Neural progenitor cell (in vitro differentiated cells): ENCODE data around the gene MARCOL. TPM values are rescaled to one million over a fixed set of nuclear protein-coding genes. Genes with fewer than 3 reads are reported as not detected.

Experiments used
- DNase-seq: peaks from one replicate; pipeline ENCODE4 v3.0.0-alpha.2; 2016; ENCODE audit warnings: low spot score
- H2AFZ ChIP-seq: fragments of 200-600 bp; sonication (generic); replicated peaks from 2 replicates; pipeline ENCODE4 v1.6.1; 2016; ENCODE audit warnings: antibody characterized with exemption
- H3F3A ChIP-seq: fragments of 200-600 bp; sonication (generic); 2 replicates; pipeline ENCODE4 v1.6.1; 2016; ENCODE audit warnings: antibody characterized with exemption, low read depth
- H3K27ac ChIP-seq: fragments of 200-600 bp; sonication (generic); 2 replicates; pipeline ENCODE4 v1.5.1; 2016; ENCODE audit warnings: mild to moderate bottlenecking
- H3K27me3 ChIP-seq: fragments of 200-600 bp; sonication (generic); 2 replicates; pipeline ENCODE4 v1.6.1; 2016; ENCODE audit warnings: mild to moderate bottlenecking, moderate library complexity
- H3K36me3 ChIP-seq: fragments of 200-600 bp; sonication (generic); 2 replicates; pipeline ENCODE4 v1.5.1; 2016
- H3K4me1 ChIP-seq: fragments of 200-600 bp; sonication (generic); 2 replicates; pipeline ENCODE4 v1.6.1; 2016; ENCODE audit warnings: mixed run types
- H3K4me2 ChIP-seq: fragments of 200-600 bp; sonication (generic); 2 replicates; pipeline ENCODE4 v1.6.1; 2016
- H3K4me3 ChIP-seq: fragments of 200-600 bp; sonication (generic); 2 replicates; pipeline ENCODE4 v1.5.1; 2016
- H3K79me2 ChIP-seq: fragments of 200-600 bp; sonication (generic); 2 replicates; pipeline ENCODE4 v1.6.1; 2016; ENCODE audit warnings: low read depth
- H3K9ac ChIP-seq: fragments of 200-600 bp; sonication (generic); 2 replicates; pipeline ENCODE4 v1.6.1; 2016
- H3K9me3 ChIP-seq: fragments of 200-600 bp; sonication (generic); 2 replicates; pipeline ENCODE4 v1.5.1; 2016; ENCODE audit warnings: low read depth
- H4K20me1 ChIP-seq: fragments of 200-600 bp; sonication (generic); 2 replicates; pipeline ENCODE4 v1.6.1; 2016; ENCODE audit warnings: low read depth
- H3K27ac Mint-ChIP-seq: 3 replicates; pipeline ENCODE4 v1.8.0; 2021; ENCODE audit warnings: mixed read lengths
- H3K27me3 Mint-ChIP-seq: 2 replicates; pipeline ENCODE4 v1.8.0; 2022; ENCODE audit warnings: low read depth, mild to moderate bottlenecking, inconsistent platforms, moderate library complexity, mixed read lengths; ENCODE audit not compliant: insufficient read depth
- H3K36me3 Mint-ChIP-seq: 3 replicates; pipeline ENCODE4 v1.8.0; 2021; ENCODE audit warnings: mixed read lengths
- H3K4me1 Mint-ChIP-seq: 3 replicates; pipeline ENCODE4 v1.8.0; 2021; ENCODE audit warnings: mixed read lengths
- H3K4me3 Mint-ChIP-seq: 3 replicates; pipeline ENCODE4 v1.8.0; 2021; ENCODE audit warnings: mild to moderate bottlenecking, moderate library complexity, mixed read lengths
- H3K9me3 Mint-ChIP-seq: 3 replicates; pipeline ENCODE4 v1.8.0; 2020; ENCODE audit warnings: mixed read lengths
- EZH2 ChIP-seq: fragments of 200-600 bp; sonication (generic); IDR thresholded peaks from 2 replicates; pipeline ENCODE4 v1.6.1; 2017; ENCODE audit warnings: antibody characterized with exemption, mild to moderate bottlenecking, moderate library complexity
- EZH2phosphoT487 ChIP-seq: fragments of 200-600 bp; sonication (generic); IDR thresholded peaks from 2 replicates; pipeline ENCODE4 v1.6.1; 2017; ENCODE audit warnings: antibody characterized with exemption
- total RNA-seq: library from RNA; depleted of rRNA; stranded (reverse); fragments of >200 nt; gene quantifications from 2 replicates; pipeline ENCODE4 v1.2.3, GENCODE V29; 2015; ENCODE audit warnings: low replicate concordance
- TF ChIP-seq, protein P1 (sequence below): fragments of 200-600 bp; sonication (generic); IDR thresholded peaks from 2 replicates; pipeline ENCODE4 v1.5.1; 2017; ENCODE audit warnings: antibody characterized with exemption, mild to moderate bottlenecking

Gene MARCOL
- total RNA-seq, 1 donor from 2014 or later = not detected

DNA sequence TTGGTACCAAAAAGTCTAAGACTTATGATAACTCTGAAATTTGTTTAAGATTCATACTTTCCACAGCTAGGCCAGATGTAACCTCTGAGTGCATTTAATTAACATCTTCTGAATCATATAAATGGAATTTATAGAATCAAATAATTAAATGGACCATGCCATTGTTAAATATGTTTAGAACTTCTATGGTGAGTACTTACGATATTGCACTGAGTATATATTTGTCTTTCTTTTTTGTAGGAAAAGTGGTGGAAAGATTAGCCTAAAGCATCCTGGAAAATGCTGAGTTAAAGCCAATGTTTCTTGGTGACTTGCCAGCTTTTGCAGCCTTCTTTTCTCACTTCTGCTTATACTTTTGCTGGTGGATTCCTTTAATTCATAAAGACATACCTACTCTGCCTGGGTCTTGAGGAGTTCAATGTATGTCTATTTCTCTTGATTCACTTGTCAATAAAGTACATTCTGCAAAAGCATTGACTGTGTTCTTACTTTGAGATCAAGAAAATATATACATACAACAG is 23.6 kb upstream of the MARCOL start:
- H3K4me2 ChIP-seq = no peak overlapping the region
- TF ChIP-seq EZH2phosphoT487 (no peak), EZH2 (no peak)
- TF ChIP-seq, protein P1, sequence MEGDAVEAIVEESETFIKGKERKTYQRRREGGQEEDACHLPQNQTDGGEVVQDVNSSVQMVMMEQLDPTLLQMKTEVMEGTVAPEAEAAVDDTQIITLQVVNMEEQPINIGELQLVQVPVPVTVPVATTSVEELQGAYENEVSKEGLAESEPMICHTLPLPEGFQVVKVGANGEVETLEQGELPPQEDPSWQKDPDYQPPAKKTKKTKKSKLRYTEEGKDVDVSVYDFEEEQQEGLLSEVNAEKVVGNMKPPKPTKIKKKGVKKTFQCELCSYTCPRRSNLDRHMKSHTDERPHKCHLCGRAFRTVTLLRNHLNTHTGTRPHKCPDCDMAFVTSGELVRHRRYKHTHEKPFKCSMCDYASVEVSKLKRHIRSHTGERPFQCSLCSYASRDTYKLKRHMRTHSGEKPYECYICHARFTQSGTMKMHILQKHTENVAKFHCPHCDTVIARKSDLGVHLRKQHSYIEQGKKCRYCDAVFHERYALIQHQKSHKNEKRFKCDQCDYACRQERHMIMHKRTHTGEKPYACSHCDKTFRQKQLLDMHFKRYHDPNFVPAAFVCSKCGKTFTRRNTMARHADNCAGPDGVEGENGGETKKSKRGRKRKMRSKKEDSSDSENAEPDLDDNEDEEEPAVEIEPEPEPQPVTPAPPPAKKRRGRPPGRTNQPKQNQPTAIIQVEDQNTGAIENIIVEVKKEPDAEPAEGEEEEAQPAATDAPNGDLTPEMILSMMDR = no peak
- H2AFZ ChIP-seq = no peak overlapping the region
- no peaks in the 10 kb centered on the region for H4K20me1 ChIP-seq
- Mint-ChIP-seq H3K36me3 (no peaks in the 10 kb centered on the region), H3K27ac (no peak overlapping the region), H3K27me3 (no peaks in the 10 kb centered on the region), H3K4me3 (no peak overlapping the region), H3K4me1 (no peaks in the 10 kb centered on the region), H3K9me3 (no peaks in the 10 kb centered on the region)
- H3K27ac ChIP-seq = no peak overlapping the region
- H3F3A ChIP-seq = no peaks in the 10 kb centered on the region
- no peak for DNase-seq
- no peaks in the 10 kb centered on the region for H3K4me1 ChIP-seq
- no peaks in the 10 kb centered on the region for H3K36me3 ChIP-seq
- H3K27me3 ChIP-seq = no peaks in the 10 kb centered on the region
- H3K4me3 ChIP-seq = no peak overlapping the region
- no peak overlapping the region for H3K9ac ChIP-seq
- no peaks in the 10 kb centered on the region for H3K9me3 ChIP-seq
- H3K79me2 ChIP-seq = no peaks in the 10 kb centered on the region

DNA sequence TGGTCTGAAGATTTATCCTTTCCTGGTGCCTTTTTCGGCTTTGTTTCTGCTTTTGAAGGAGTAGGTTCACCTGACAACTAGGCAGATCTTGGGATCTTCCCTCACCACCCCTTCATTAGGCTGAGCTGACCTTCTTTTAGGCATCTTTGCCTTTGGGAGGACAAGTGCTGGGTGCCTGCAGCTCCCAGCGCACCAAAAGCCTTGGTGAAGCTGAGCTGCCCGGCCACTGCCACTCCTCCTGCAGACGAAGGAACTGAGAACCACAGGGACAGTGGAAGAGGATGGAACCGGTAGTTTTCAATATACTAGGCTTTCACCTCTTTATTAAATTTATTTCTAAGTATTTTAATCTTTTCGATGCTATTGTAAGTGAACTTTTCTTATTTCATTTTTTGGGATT is 16.8 kb upstream of the MARCOL start:
- H3K4me1 Mint-ChIP-seq = no peaks in the 10 kb centered on the region
- no peak overlapping the region for H3K4me3 Mint-ChIP-seq
- H3K27ac ChIP-seq = no peak overlapping the region
- TF ChIP-seq EZH2 = no peak
- TF ChIP-seq EZH2phosphoT487 = no peak
- TF ChIP-seq, protein P1 = no peak
- no peaks in the 10 kb centered on the region for H3K79me2 ChIP-seq
- H3K27me3 ChIP-seq = no peaks in the 10 kb centered on the region
- no peaks in the 10 kb centered on the region for H3K4me1 ChIP-seq
- H3K9ac ChIP-seq = no peak overlapping the region
- no peaks in the 10 kb centered on the region for H3K9me3 Mint-ChIP-seq
- no peak overlapping the region for H2AFZ ChIP-seq
- H3K36me3 Mint-ChIP-seq = no peaks in the 10 kb centered on the region
- no peak overlapping the region for H3K27ac Mint-ChIP-seq
- DNase-seq = no peak
- no peak overlapping the region for H3K4me2 ChIP-seq
- no peak overlapping the region for H3K4me3 ChIP-seq
- H3K36me3 ChIP-seq = no peaks in the 10 kb centered on the region
- no peaks in the 10 kb centered on the region for H3K9me3 ChIP-seq
- no peaks in the 10 kb centered on the region for H3F3A ChIP-seq
- H4K20me1 ChIP-seq = no peaks in the 10 kb centered on the region
- no peaks in the 10 kb centered on the region for H3K27me3 Mint-ChIP-seq

DNA sequence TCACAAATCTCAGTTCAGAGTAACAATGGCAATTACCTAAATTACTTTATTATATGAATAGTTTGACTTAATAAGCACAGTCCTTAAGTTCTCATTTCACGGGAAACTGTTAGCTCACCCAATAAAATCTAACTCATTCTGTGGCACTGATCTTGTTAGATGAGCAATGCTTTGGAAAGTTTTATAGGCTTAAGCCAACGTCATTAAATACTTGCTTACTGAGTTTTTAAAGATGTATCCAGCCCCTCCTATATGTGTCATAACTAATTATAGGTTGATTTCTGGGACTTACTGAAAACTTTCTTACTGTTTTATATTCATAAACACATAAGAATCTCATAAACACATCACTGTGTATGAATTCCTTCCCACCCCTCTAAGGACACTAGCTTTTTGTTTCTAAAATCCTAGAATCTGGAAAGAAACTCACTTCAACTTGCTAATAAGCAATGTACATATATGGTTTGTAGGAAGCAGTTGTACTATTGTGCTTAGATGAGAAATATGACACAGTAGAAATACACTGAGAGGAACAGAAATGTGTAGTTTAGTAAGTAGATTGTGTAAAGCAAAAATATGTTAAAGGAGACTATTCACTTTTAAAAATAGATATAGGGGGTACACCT is 14.1 kb upstream of the MARCOL start:
- Histone ChIP-seq H3K27ac (no peak overlapping the region), H3K4me1 (no peaks in the 10 kb centered on the region), H3K27me3 (no peaks in the 10 kb centered on the region), H2AFZ (no peak overlapping the region), H3K79me2 (no peaks in the 10 kb centered on the region), H3F3A (no peaks in the 10 kb centered on the region), H3K9ac (no peak overlapping the region), H3K36me3 (no peaks in the 10 kb centered on the region), H3K9me3 (no peaks in the 10 kb centered on the region), H3K4me3 (no peak overlapping the region), H3K4me2 (no peak overlapping the region), H4K20me1 (no peaks in the 10 kb centered on the region)
- no peaks in the 10 kb centered on the region for H3K9me3 Mint-ChIP-seq
- no peak overlapping the region for H3K27ac Mint-ChIP-seq
- no peaks in the 10 kb centered on the region for H3K36me3 Mint-ChIP-seq
- H3K4me3 Mint-ChIP-seq = no peak overlapping the region
- TF ChIP-seq EZH2phosphoT487 = no peak
- no peak for TF ChIP-seq EZH2
- TF ChIP-seq, protein P1 = no peak
- DNase-seq = no peak
- H3K27me3 Mint-ChIP-seq = no peaks in the 10 kb centered on the region
- H3K4me1 Mint-ChIP-seq = no peaks in the 10 kb centered on the region
